ENCODE results near the gene TESPA1. TPM values are rescaled to one million over a fixed set of nuclear protein-coding genes. Genes with fewer than 3 reads are reported as not detected.

TESPA1 gene, protein sequence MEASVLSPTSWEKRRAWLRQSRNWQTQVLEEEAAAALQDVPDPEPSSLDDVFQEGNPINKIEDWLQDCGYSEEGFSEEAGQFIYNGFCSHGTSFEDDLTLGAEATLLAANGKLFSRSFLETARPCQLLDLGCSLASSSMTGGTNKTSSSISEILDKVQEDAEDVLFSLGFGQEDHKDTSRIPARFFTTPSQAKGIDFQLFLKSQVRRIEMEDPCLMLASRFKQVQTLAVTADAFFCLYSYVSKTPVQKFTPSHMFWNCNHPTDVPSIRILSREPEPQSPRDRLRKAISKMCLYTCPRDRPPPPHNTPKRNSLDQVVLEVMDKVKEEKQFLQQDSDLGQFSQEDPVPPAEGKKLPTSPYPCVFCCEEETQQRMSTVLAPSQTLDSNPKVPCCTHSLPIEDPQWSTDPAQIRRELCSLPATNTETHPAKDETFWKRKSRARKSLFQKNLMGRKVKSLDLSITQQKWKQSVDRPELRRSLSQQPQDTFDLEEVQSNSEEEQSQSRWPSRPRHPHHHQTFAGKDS
- polyA plus RNA-seq: 1.6 TPM
- long read RNA-seq, donor 1: 0 reads
- long read RNA-seq, donor 2, partial matches to known transcripts: 0 of 1 reads
- long read RNA-seq, donor 2, other reads (novel, unspliced or antisense): 0 of 1 reads
- long read RNA-seq, donor 3: 0 reads
- long read RNA-seq, donor 4: 0 reads
- long read RNA-seq, donor 5: 0 reads
- long read RNA-seq, donor 6: 0 reads
- long read RNA-seq, donor 7: 0 reads
- long read RNA-seq, donor 8: 0 reads
- long read RNA-seq, donor 9: 0 reads
- long read RNA-seq, donor 10: 0 reads
- long read RNA-seq, donor 11: 0 reads

DNA sequence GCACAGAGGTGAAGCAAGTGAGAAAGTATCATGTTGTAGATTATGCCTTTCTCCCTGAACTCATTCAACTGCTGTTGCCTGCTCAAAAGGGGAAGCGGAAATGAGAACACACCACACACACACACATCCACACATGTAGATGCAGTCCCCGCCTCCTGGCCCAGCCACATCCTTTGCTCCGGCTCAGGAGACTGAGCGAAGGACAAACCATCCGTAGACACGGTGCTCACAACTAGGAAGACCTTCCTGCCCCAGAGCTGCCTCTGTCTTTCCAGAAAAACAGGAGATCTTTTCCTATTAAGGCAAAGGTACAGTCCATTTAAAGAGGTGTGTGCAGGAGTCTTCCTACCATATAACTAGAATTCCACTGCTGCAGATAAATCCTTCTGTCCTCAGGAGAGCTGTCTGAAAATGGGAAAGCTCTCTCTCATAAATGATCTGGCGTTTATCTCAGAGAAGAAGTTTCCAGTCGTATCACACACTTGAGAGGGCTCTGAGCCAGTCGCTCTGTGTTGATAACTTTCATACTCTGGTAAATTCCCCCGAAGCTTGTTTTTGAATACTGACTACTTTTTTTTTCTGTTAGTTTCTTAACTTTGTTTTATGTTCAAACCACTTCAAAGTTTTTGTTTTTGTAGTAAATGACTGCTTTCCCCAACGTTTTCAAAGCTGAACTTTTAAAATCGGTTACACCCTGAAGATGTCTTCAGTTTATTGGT is at the start of gene TESPA1:
TSS of gene TESPA1 (minus strand) at position 105 of the 719 bp plus-strand sequence. CDS start 10,200 bp downstream, outside the sequence.
- Histone ChIP-seq H3K4me3 (ENCODE audit: low read length) (no peak within 1 kb of the TSS), H3K27me3 (ENCODE audit: control insufficient read depth, insufficient read depth, low read length) (peaks cover 1% of the 10 kb centered on the region), H3K4me1 (ENCODE audit: control insufficient read depth, insufficient read depth, low read length) (no peaks in the 10 kb centered on the region), H3K27ac (ENCODE audit: low read length) (no peak within 1 kb of the TSS), H3K36me3 (ENCODE audit: control insufficient read depth, insufficient read depth, low read length) (no peaks in the 10 kb centered on the region), H3K9me3 (ENCODE audit: control insufficient read depth, low read depth, low read length) (no peaks in the 10 kb centered on the region)
- 71% methylated on average over 1 of the region's 12 CpGs for WGBS (ENCODE audit: insufficient coverage, low lambda C conversion rate)
- peak; percentile 12 to 22 for DNase-seq

DNA sequence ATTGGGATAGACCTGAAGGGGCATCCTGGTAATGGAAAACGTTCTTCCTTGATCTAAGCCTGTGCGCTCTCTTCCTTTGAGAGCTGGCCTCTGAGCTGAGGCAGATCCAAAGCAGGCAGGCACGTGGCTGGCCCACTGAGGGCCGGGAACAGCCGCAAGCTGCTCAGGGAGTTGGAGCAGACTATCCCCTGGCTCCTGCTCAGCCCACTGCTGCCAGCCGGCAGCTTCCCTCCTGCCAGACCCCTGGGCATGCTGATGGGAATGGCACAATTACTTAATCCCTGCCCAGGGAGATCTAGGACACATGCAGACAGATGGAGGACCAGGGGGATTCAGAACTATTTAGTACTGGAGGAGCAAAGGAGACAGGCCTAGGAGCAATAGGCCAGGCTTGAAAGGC is 49.7 kb upstream of the TESPA1 start:
- DNase-seq: no peak
- Histone ChIP-seq H3K27ac (ENCODE audit: low read length) (no peak overlapping the region), H3K9me3 (ENCODE audit: control insufficient read depth, low read depth, low read length) (no peaks in the 10 kb centered on the region), H3K36me3 (ENCODE audit: control insufficient read depth, insufficient read depth, low read length) (no peaks in the 10 kb centered on the region), H3K27me3 (ENCODE audit: control insufficient read depth, insufficient read depth, low read length) (no peaks in the 10 kb centered on the region), H3K4me3 (ENCODE audit: low read length) (no peak overlapping the region), H3K4me1 (ENCODE audit: control insufficient read depth, insufficient read depth, low read length) (no peaks in the 10 kb centered on the region)
- no CpG with 5 or more reads among the region's 6 CpGs for WGBS (ENCODE audit: insufficient coverage, low lambda C conversion rate)

DNA sequence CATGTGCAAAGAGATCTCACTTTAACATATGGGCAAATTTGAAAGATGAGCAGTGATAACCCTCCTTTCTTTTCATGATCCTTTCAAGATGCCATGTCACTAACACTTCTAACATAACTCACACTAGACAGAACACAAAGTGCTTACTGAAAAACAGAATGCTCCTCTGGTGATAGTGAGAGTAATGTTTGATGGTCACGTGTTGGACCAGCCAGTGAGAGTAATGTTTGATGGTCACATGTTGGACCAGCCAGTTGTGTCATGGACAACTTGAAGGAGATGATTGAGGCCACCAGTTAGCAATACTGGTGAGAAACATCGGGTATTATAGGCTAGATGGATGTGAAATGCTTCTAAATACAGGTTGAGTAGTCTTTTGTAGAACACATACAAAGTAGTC is 40.9 kb upstream of the TESPA1 start:
- Histone ChIP-seq H3K9me3 (ENCODE audit: control insufficient read depth, low read depth, low read length) (no peaks in the 10 kb centered on the region), H3K36me3 (ENCODE audit: control insufficient read depth, insufficient read depth, low read length) (no peaks in the 10 kb centered on the region), H3K27me3 (ENCODE audit: control insufficient read depth, insufficient read depth, low read length) (peaks cover 3% of the 10 kb centered on the region), H3K4me3 (ENCODE audit: low read length) (no peak overlapping the region), H3K27ac (ENCODE audit: low read length) (no peak overlapping the region), H3K4me1 (ENCODE audit: control insufficient read depth, insufficient read depth, low read length) (no peaks in the 10 kb centered on the region)
- DNase-seq: no peak
- WGBS (ENCODE audit: insufficient coverage, low lambda C conversion rate): no CpG with 5 or more reads among the region's 2 CpGs

DNA sequence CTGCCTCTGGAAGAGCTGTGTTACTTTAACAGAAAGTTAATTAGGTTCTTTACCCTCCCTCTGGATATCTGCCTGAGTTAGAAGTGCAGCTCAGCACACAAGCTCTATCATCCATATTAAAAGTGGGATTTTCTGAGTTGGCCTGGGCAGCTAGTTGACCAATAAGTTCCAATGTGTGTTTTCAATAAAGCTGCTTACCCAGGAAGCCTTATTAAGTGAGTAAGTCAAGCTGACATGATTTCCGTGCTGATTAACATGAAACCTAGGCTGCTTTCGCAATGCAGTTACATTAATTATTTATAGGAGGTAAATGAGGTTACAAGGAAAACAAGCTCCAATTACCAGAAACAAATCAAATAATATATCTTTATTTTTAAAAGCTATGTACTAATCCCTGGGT is 40.0 kb upstream of the TESPA1 start:
- DNase-seq: no peak
- no peaks in the 10 kb centered on the region for H3K9me3 ChIP-seq (ENCODE audit: control insufficient read depth, low read depth, low read length)
- no peaks in the 10 kb centered on the region for H3K4me1 ChIP-seq (ENCODE audit: control insufficient read depth, insufficient read depth, low read length)
- H3K4me3 ChIP-seq (ENCODE audit: low read length): no peak overlapping the region
- 100% methylated on average over 1 of the region's 2 CpGs for WGBS (ENCODE audit: insufficient coverage, low lambda C conversion rate)
- H3K36me3 ChIP-seq (ENCODE audit: control insufficient read depth, insufficient read depth, low read length): no peaks in the 10 kb centered on the region
- H3K27me3 ChIP-seq (ENCODE audit: control insufficient read depth, insufficient read depth, low read length): peaks cover 10% of the 10 kb centered on the region
- no peak overlapping the region for H3K27ac ChIP-seq (ENCODE audit: low read length)

DNA sequence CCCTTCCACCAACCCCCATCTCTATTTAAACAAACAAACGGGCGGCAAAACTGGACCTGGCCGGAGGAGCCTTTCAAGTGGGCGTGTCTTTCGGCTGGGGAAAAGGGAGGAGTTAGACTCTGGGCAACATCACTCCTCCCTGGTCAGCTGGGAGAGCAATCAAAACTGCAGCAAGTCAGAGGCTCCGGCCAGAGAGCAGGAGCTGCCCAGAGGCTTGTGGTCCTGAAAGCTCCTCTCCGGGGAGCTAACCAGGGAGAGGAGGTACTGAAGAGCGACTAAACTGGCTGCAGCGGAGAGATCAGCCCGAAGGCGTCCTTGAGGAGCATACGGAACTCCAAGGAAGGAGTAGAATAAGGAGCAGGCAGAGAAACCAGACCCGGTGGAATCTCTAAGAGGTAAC is 35.2 kb upstream of the TESPA1 start, which contains the start of gene NEUROD4:
TSS of gene NEUROD4 (plus strand) at position 191 of the 400 bp plus-strand sequence. CDS start 6,466 bp downstream, outside the sequence.
- DNase-seq: peak; percentile 45
- no CpG with 5 or more reads among the region's 13 CpGs for WGBS (ENCODE audit: insufficient coverage, low lambda C conversion rate)
- Histone ChIP-seq H3K27me3 (ENCODE audit: control insufficient read depth, insufficient read depth, low read length) (peaks cover 16% of the 10 kb centered on the region), H3K9me3 (ENCODE audit: control insufficient read depth, low read depth, low read length) (no peaks in the 10 kb centered on the region), H3K4me3 (ENCODE audit: low read length) (no peak within 1 kb of the TSS), H3K4me1 (ENCODE audit: control insufficient read depth, insufficient read depth, low read length) (no peaks in the 10 kb centered on the region), H3K27ac (ENCODE audit: low read length) (no peak within 1 kb of the TSS), H3K36me3 (ENCODE audit: control insufficient read depth, insufficient read depth, low read length) (no peaks in the 10 kb centered on the region)

DNA sequence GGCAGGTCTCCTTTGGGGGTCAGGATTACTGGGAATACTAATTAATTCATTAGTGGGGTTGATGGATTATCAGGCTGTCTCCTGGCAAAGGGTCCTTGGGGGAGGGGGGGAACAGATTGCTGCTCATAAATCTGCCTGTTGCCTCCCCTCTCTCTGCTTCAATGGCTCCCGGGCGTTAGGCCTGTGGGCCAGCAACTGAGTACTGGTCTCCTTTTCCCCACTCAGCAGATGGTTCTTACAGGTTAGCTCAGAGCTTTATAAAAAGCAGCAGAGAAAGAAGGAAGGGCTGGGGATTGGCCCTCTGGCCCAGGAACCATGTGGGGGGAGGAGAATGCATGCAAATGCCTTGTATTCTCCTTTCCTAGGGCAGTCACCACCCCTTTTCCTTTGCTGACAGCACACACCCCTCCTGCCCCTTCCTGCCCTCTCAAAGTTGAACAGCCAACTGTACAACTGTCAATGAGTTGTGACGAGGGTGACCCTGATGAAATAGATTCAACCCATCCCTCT is 32.9 kb upstream of the TESPA1 start:
- Histone ChIP-seq H3K4me3 (ENCODE audit: low read length) (no peak overlapping the region), H3K27ac (ENCODE audit: low read length) (no peak overlapping the region), H3K9me3 (ENCODE audit: control insufficient read depth, low read depth, low read length) (no peaks in the 10 kb centered on the region), H3K36me3 (ENCODE audit: control insufficient read depth, insufficient read depth, low read length) (no peaks in the 10 kb centered on the region), H3K27me3 (ENCODE audit: control insufficient read depth, insufficient read depth, low read length) (peaks cover 16% of the 10 kb centered on the region), H3K4me1 (ENCODE audit: control insufficient read depth, insufficient read depth, low read length) (no peaks in the 10 kb centered on the region)
- DNase-seq: no peak
- 60% methylated on average over 1 of the region's 3 CpGs for whole genome bisulfite sequencing (ENCODE audit: insufficient coverage, low lambda C conversion rate)

DNA sequence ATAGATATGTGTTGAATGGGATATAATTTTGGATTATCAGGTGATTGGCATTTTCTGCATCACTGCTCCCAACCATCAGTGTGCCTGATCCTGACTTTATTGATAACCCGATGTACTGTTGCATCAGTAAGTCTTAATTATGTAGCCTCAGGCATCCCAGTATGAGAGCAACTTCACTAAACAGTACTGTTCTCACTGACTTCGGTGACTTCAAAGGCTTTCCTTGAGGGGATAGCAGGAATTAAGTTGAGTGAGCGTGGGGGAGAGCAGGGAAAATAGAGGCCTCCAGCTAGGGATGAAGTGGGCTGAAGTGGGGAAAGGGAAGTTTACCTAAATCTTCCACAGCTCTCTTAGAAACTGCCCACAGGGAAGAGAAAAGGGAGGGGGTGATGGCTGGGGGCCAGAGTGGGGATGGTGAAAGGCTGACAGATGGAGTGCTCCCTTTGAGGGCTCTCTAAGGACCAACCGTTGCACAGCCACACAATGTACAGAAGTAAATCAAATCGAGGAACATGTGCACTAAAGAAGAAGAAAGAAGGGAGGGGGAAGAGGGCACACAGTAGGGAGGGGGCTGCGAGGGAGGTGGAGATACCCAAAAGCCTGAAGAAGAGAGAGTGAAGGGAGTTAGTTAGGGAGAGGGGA is 24.5 kb upstream of the TESPA1 start:
- DNase-seq: no peak
- H3K9me3 ChIP-seq (ENCODE audit: control insufficient read depth, low read depth, low read length): no peaks in the 10 kb centered on the region
- no peak overlapping the region for H3K4me3 ChIP-seq (ENCODE audit: low read length)
- H3K27me3 ChIP-seq (ENCODE audit: control insufficient read depth, insufficient read depth, low read length): no peaks in the 10 kb centered on the region
- H3K36me3 ChIP-seq (ENCODE audit: control insufficient read depth, insufficient read depth, low read length): no peaks in the 10 kb centered on the region
- WGBS (ENCODE audit: insufficient coverage, low lambda C conversion rate): no CpG with 5 or more reads among the region's 6 CpGs
- no peaks in the 10 kb centered on the region for H3K4me1 ChIP-seq (ENCODE audit: control insufficient read depth, insufficient read depth, low read length)
- H3K27ac ChIP-seq (ENCODE audit: low read length): no peak overlapping the region

DNA sequence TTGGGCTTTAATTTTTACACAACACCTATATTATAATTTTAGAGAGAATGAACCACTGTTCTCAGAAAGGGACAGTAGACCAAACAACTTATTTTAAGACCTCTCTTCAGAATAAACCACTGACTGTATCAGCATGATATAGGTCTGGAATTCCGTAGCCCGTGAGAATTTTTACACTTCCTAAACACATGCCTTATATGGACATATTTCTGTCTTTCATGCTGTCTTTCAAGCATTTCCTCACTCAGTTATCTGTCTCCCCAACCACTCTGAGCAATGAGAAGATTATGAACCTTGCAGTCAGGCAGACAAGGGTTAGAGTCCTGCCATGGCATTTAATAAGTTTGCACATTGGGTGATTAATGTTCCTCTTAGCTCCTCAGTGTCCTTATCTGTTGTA is 17.8 kb upstream of the TESPA1 start:
- no peaks in the 10 kb centered on the region for H3K36me3 ChIP-seq (ENCODE audit: control insufficient read depth, insufficient read depth, low read length)
- no peaks in the 10 kb centered on the region for H3K27me3 ChIP-seq (ENCODE audit: control insufficient read depth, insufficient read depth, low read length)
- H3K4me3 ChIP-seq (ENCODE audit: low read length): no peak overlapping the region
- no peaks in the 10 kb centered on the region for H3K4me1 ChIP-seq (ENCODE audit: control insufficient read depth, insufficient read depth, low read length)
- H3K9me3 ChIP-seq (ENCODE audit: control insufficient read depth, low read depth, low read length): no peaks in the 10 kb centered on the region
- WGBS (ENCODE audit: insufficient coverage, low lambda C conversion rate): 66% methylated on average over 2 of the region's 2 CpGs
- no peak overlapping the region for H3K27ac ChIP-seq (ENCODE audit: low read length)
- no peak for DNase-seq

DNA sequence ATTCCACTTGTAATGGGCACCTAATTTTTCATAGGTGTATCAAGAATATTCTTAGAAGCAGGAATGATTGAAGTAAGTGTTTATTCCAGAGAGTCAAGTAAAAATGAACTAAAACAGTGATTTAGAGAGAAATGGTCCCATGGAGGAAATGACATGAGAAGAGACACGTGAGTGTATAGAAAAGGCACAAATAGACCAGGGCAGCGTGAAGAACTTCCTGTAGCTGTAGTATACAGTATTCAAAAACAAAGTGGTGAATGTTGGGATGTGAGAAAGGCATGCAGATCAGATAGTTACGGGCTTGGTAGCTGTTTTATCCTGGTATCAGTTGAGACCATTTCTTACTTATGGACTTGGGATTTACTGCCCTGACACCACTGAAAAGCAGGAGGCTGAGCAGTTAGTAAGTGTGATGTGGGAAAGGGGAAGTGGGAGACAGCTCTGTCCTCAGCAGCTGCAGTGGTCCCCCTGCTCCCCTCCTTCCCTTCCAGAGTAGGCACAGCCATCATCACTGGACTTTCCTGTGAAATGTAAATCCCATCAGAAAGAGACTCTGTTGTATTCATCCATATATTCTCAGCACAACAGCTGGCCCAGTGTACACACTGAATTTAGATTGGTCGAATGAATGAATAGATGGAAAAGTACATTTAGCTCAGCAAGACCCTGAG is 16.8 kb upstream of the TESPA1 start:
- Histone ChIP-seq H3K36me3 (ENCODE audit: control insufficient read depth, insufficient read depth, low read length) (no peaks in the 10 kb centered on the region), H3K27ac (ENCODE audit: low read length) (no peak overlapping the region), H3K4me3 (ENCODE audit: low read length) (no peak overlapping the region), H3K27me3 (ENCODE audit: control insufficient read depth, insufficient read depth, low read length) (peaks cover 5% of the 10 kb centered on the region), H3K9me3 (ENCODE audit: control insufficient read depth, low read depth, low read length) (no peaks in the 10 kb centered on the region), H3K4me1 (ENCODE audit: control insufficient read depth, insufficient read depth, low read length) (no peaks in the 10 kb centered on the region)
- DNase-seq: no peak
- WGBS (ENCODE audit: insufficient coverage, low lambda C conversion rate): 76% methylated on average over 2 of the region's 4 CpGs

Measured in large intestine (tissue), 12 donors.